B cell (primary cell): ENCODE measurements around the gene GMCL2.

ENCODE experiments used
- CTCF ChIP-seq: fragments of 200-600 bp; IDR thresholded peaks from one replicate; pipeline ENCODE4 v1.8.0; 2022; ENCODE audit warnings: antibody characterized with exemption, mild to moderate bottlenecking
- EZH2 ChIP-seq: IDR thresholded peaks from 2 replicates; pipeline ENCODE4 v1.6.1; 2012; ENCODE audit warnings: borderline replicate concordance, low read depth, mild to moderate bottlenecking, moderate library complexity, low read length; ENCODE audit not compliant: insufficient read depth, poor library complexity, severe bottlenecking

- TF ChIP-seq CTCF (no peak), EZH2 (no peak)
Measured at GRCh38 chr5:178142642-178143041, 44.5 kb downstream of the GMCL2 start.
